ENCODE data around the gene CD247.

GRCh38 chr1:167430134-167430848 lies 88.0 kb downstream of the CD247 start:
- TF ChIP-seq TAF1 (IDR thresholded peaks at IDR 0.05; ENCODE audit: low read depth, low read length) (no peak), POLR2A (IDR thresholded peaks at IDR 0.05; ENCODE audit: low read depth, low read length) (no peak), POLR2AphosphoS5 (IDR thresholded peaks at IDR 0.05; ENCODE audit: low read depth, low read length) (no peak)

All from GM12891 (cell line).